ENCODE results near the gene TACR1. TPM values are rescaled to one million over a fixed set of nuclear protein-coding genes. Genes with fewer than 3 reads are reported as not detected.
A peak's percentile ranks its signal among the peaks of the same experiment; 100 is the strongest.

The TACR1 gene
- total RNA-seq, 6 donors from 2014 or later: 0.46 to 4.2 (median 1.5) TPM; not detected in 1

DNA sequence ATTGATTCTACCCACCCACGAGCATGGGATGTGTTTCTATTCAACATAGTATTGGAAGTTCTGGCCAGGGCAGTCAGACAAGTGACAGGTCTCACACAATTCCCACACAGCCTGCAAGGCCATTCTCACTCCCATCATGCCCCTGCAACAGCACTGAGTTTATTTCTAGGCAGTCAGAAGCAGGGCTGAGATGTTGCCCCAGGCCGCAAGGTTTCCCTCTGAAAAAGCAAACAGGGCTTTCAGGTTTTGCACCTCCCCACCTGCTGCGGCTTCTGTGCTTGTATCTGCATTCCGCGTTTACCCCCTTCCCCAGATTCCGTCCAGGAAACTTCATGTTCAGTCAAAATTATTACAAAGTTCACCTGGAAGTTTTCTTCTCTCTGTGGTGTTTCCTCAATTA lies 9.4 kb upstream of the TACR1 start:
- no peak overlapping the region for H3K27ac ChIP-seq
- 74 to 83% methylated on average over 6 of the region's 6 CpGs for whole genome bisulfite sequencing, 2 donors
- DNase-seq (no peak), ATAC-seq (ENCODE audit: low FRiP score in 2 of 2) (no peak)
- no peaks in the 10 kb centered on the region for H3K27me3 ChIP-seq
- TF ChIP-seq, protein P1, sequence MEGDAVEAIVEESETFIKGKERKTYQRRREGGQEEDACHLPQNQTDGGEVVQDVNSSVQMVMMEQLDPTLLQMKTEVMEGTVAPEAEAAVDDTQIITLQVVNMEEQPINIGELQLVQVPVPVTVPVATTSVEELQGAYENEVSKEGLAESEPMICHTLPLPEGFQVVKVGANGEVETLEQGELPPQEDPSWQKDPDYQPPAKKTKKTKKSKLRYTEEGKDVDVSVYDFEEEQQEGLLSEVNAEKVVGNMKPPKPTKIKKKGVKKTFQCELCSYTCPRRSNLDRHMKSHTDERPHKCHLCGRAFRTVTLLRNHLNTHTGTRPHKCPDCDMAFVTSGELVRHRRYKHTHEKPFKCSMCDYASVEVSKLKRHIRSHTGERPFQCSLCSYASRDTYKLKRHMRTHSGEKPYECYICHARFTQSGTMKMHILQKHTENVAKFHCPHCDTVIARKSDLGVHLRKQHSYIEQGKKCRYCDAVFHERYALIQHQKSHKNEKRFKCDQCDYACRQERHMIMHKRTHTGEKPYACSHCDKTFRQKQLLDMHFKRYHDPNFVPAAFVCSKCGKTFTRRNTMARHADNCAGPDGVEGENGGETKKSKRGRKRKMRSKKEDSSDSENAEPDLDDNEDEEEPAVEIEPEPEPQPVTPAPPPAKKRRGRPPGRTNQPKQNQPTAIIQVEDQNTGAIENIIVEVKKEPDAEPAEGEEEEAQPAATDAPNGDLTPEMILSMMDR (IDR thresholded peaks at IDR 0.05): no peak
- TF ChIP-seq POLR2AphosphoS5 (IDR thresholded peaks at IDR 0.05) (no peak), POLR2A (IDR thresholded peaks at IDR 0.05) (no peak), EP300 (IDR thresholded peaks at IDR 0.05) (no peak)
- no peaks in the 10 kb centered on the region for H3K36me3 ChIP-seq
- H3K4me1 ChIP-seq: no peaks in the 10 kb centered on the region
- H3K4me3 ChIP-seq: no peak overlapping the region
- no peaks in the 10 kb centered on the region for H3K9me3 ChIP-seq

DNA sequence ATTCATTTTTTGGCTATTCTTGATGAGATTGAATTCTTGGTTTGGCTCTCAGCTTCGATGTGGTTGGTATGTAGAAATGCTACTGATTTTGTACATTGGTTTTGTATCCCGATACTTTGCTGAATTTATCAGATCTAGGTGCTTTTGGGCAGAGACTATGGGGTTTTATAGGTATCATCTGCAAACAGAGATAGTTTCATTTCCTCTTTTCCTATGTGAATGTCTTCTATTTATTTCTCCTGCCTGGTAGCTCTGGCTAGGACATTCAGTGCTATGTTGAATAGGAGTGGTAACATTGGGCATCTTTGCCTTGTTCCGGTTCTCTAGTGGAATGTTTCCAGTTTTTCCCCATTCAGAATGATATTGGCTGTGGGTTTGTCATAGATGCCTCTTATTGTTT lies 5.5 kb upstream of the TACR1 start:
- no peak for ATAC-seq (ENCODE audit: low FRiP score in 2 of 2)
- no peak overlapping the region for H3K27ac ChIP-seq
- H3K4me3 ChIP-seq: no peak overlapping the region
- no peaks in the 10 kb centered on the region for H3K36me3 ChIP-seq
- H3K9me3 ChIP-seq: no peaks in the 10 kb centered on the region
- peaks cover 0 to 12% (median 4%) of the 10 kb centered on the region in 4 donors for H3K27me3 ChIP-seq
- WGBS, 2 donors: 88 to 92% methylated on average over 3 of the region's 3 CpGs
- DNase-seq: no peak
- H3K4me1 ChIP-seq: peaks cover 11 to 12% (median 11%) of the 10 kb centered on the region in 4 donors
- TF ChIP-seq POLR2A (IDR thresholded peaks at IDR 0.05) (no peak), EP300 (IDR thresholded peaks at IDR 0.05) (no peak), POLR2AphosphoS5 (IDR thresholded peaks at IDR 0.05) (no peak)
- TF ChIP-seq, protein P1 (IDR thresholded peaks at IDR 0.05): no peak

DNA sequence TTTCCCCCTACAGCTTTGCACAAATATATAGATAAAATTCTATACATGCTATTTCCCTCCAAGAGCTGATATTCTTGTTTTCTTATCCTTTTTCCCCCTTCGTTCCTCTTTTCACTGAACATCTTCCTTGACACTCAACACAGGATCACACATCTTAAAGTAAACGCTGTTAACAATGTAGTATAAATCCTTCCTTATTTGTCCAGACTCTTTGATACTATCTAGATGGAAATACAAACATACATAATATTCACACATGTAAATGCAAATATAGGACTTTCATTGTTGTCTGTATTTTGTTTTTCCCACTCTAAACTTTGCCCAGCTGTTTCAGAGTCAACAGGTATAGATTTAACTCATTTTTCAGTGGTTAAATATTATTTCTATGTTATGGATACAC lies 3.0 kb upstream of the TACR1 start:
- H3K36me3 ChIP-seq: no peaks in the 10 kb centered on the region
- peaks cover 0 to 13% (median 6%) of the 10 kb centered on the region in 4 donors for H3K27me3 ChIP-seq
- peaks cover 19 to 23% (median 22%) of the 10 kb centered on the region in 4 donors for H3K4me1 ChIP-seq
- DNase-seq: no peak
- WGBS, 2 donors: 37 to 42% methylated on average over 2 of the region's 2 CpGs
- no peaks in the 10 kb centered on the region for H3K9me3 ChIP-seq
- no peak for TF ChIP-seq POLR2A (IDR thresholded peaks at IDR 0.05)
- TF ChIP-seq, protein P1 (IDR thresholded peaks at IDR 0.05): no peak
- H3K4me3 ChIP-seq: no peak overlapping the region
- ATAC-seq (ENCODE audit: low FRiP score in 2 of 2): no peak
- no peak overlapping the region for H3K27ac ChIP-seq

DNA sequence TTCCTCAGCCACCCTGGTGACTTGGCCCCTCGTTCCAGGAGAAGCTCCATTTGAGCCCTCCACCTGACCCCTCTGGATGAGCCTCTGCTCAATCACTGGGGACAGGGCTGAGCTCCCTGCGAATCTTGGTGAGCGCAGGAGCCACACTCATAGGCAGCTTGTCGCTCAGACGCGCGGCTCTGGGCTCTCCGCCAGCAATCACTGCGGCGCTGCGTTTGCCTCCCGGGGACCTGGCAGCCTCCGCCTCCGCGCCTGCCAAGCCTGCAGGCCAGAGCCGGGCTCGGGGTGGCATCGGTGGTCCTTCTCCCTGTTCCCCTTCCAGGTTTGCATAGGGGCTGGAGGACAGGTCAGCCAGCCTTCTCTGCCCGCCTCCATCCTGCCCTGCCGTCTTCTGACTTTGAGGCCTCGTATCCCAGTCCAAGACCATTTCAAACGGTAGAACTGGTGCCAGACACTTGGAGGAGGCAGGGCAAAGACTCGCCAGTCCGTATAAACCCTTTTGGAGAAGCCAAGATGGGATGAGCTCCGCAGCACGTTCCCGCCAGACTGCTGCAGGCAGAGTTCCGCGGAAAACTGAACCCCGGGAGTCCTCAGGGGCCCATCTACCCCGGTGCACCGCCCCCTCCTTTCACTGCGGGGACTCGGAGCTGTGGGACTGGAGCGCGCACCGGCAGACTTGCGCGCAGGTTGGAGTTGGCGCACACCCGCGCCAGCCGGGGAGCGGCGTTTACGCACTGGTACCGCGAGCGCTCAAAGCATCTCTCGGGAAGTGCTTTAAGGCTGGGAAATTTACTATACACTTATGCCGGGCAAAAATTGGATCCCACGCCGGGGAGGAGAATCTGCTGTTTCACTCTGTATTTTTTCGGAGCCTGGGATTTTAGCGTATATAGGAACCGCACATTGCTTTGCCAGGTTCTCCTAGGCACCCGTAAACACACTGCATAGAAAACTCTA lies 1.1 kb upstream of the TACR1 start:
- DNase-seq (peak; percentile 33 to 91), ATAC-seq (ENCODE audit: low FRiP score in 2 of 2) (peak; percentile 42 to 55)
- WGBS, 2 donors: 1% methylated on average over 25 to 52 of the region's 57 CpGs
- Histone ChIP-seq H3K36me3 (no peaks in the 10 kb centered on the region), H3K4me3 (peak overlapping the region in 3 of 4 donors; percentile 22 to 48 (median 44)), H3K9me3 (no peaks in the 10 kb centered on the region), H3K27ac (no peak overlapping the region), H3K4me1 (peaks cover 19 to 23% (median 22%) of the 10 kb centered on the region in 4 donors), H3K27me3 (peaks cover 0 to 13% (median 6%) of the 10 kb centered on the region in 4 donors)
- TF ChIP-seq, protein P1 (IDR thresholded peaks at IDR 0.05): no peak
- no peak for TF ChIP-seq EP300 (IDR thresholded peaks at IDR 0.05)
- TF ChIP-seq POLR2A (IDR thresholded peaks at IDR 0.05): no peak
- TF ChIP-seq POLR2AphosphoS5 (IDR thresholded peaks at IDR 0.05): no peak
